T-cell (primary cell): ENCODE measurements around the gene AMFR. TPM values are rescaled to one million over a fixed set of nuclear protein-coding genes. Genes with fewer than 3 reads are reported as not detected.

Experiments used
- ATAC-seq, 4 experiments: fragments of 200-7000 bp in 3 of 4; fragments of 150-1000 bp in 1 of 4; cut with Tn5 transposase; replicated peaks in 1 of 4; 1 replicate in 3 of 4; 2 replicates in 1 of 4; pipeline ENCODE4 v1.10.0; 2021; ENCODE audit warnings: moderate library complexity in 3 of 4, mild to moderate bottlenecking in 2 of 4, moderate number of reproducible peaks in 1 of 4
- CTCF ChIA-PET, 2 donors: fragments of 300-600 bp; sonication (Branson Sonifier 250); formaldehyde crosslinking; loops; one replicate each; lab custom pipeline; 2022; ENCODE audit warnings: antibody characterized with exemption in 2 of 2; lab: Charles Lee
- POLR2A ChIA-PET, 2 donors: fragments of 300-600 bp; sonication (Branson Sonifier 250); formaldehyde crosslinking; loops; one replicate each; lab custom pipeline; 2022; ENCODE audit warnings: antibody characterized with exemption in 2 of 2; lab: Charles Lee
- DNase-seq, 35 experiments: peaks; one replicate each; pipeline versions ENCODE4 v3.0.0 to v3.0.0-alpha.2; 2013 to 2023
- H3K27ac ChIP-seq: one replicate; pipeline ENCODE4 v1.5.1; 2013; ENCODE audit warnings: low read length
- H3K27me3 ChIP-seq, 2 experiments: replicated peaks in 1 of 2; 1 replicate in 1 of 2; 2 replicates in 1 of 2; pipeline versions ENCODE4 v1.6.1 to v1.7.0; 2013; ENCODE audit warnings: low read length in 1 of 2, mixed read lengths in 1 of 2; ENCODE audit not compliant: control insufficient read depth in 2 of 2, insufficient read depth in 2 of 2; ENCODE audit errors: extremely low read depth in 1 of 2
- H3K36me3 ChIP-seq, 2 donors: 1 replicate in 1 of 2; 2 replicates in 1 of 2; pipeline versions ENCODE4 v1.6.1 to v1.7.0; 2013; ENCODE audit warnings: low read length in 1 of 2; ENCODE audit not compliant: control insufficient read depth in 2 of 2, insufficient read depth in 1 of 2; ENCODE audit errors: extremely low read depth in 1 of 2
- H3K4me1 ChIP-seq, 2 experiments: 1 replicate in 1 of 2; 2 replicates in 1 of 2; pipeline versions ENCODE4 v1.6.1 to v1.7.0; 2013; ENCODE audit warnings: low read length in 2 of 2, mixed read lengths in 1 of 2; ENCODE audit not compliant: insufficient read depth in 2 of 2, control insufficient read depth in 1 of 2; ENCODE audit errors: extremely low read depth in 1 of 2
- H3K4me3 ChIP-seq, 2 donors: 1 replicate in 1 of 2; 2 replicates in 1 of 2; pipeline versions ENCODE4 v1.5.1 to v1.7.0; 2013; ENCODE audit warnings: mild to moderate bottlenecking in 2 of 2, low read length in 1 of 2, moderate library complexity in 1 of 2; ENCODE audit not compliant: control insufficient read depth in 1 of 2; ENCODE audit errors: extremely low read depth in 1 of 2
- H3K9me3 ChIP-seq: 2 replicates; pipeline ENCODE4 v1.7.0; 2013
- H3K27ac Mint-ChIP-seq, 2 donors: one replicate each; pipeline ENCODE4 v1.8.0; 2020 to 2021; ENCODE audit warnings: mild to moderate bottlenecking in 2 of 2, mixed read lengths in 2 of 2
- H3K27me3 Mint-ChIP-seq, 2 donors: one replicate each; pipeline ENCODE4 v1.8.0; 2021 to 2022; ENCODE audit warnings: mixed read lengths in 2 of 2
- H3K36me3 Mint-ChIP-seq: one replicate; pipeline ENCODE4 v1.8.0; 2021; ENCODE audit warnings: mixed read lengths
- H3K4me1 Mint-ChIP-seq, 3 donors: one replicate each; pipeline ENCODE4 v1.8.0; 2020 to 2022; ENCODE audit warnings: mixed read lengths in 3 of 3, mild to moderate bottlenecking in 1 of 3
- H3K4me3 Mint-ChIP-seq, 3 donors: one replicate each; pipeline ENCODE4 v1.8.0; 2020 to 2022; ENCODE audit warnings: mild to moderate bottlenecking in 3 of 3, mixed read lengths in 3 of 3, moderate library complexity in 3 of 3
- H3K9me3 Mint-ChIP-seq, 3 donors: one replicate each; pipeline ENCODE4 v1.8.0; 2020 to 2022; ENCODE audit warnings: mixed read lengths in 3 of 3
- WGBS: methylation state at CpG from one replicate; pipeline ENCODE4 v1.1.5; 2013; ENCODE audit warnings: missing lambda C conversion rate; ENCODE audit not compliant: insufficient coverage; 5-methylcytosine and 5-hydroxymethylcytosine counted together
- total RNA-seq, 35 experiments: library from RNA in 6 of 35; stranded (reverse) in 6 of 35; fragments of 120-200 nt in 1 of 35; gene quantifications; one replicate each; pipeline versions ENCODE4 v1.2.1 to v1.2.4 and lab custom pipeline; 2013 to 2026

AMFR gene
- total RNA-seq, 5 donors from 2014 or later (not counting 1 experiment from before 2014, with no cell fraction given): 60.4 to 71.9 (median 68.4) TPM

DNA sequence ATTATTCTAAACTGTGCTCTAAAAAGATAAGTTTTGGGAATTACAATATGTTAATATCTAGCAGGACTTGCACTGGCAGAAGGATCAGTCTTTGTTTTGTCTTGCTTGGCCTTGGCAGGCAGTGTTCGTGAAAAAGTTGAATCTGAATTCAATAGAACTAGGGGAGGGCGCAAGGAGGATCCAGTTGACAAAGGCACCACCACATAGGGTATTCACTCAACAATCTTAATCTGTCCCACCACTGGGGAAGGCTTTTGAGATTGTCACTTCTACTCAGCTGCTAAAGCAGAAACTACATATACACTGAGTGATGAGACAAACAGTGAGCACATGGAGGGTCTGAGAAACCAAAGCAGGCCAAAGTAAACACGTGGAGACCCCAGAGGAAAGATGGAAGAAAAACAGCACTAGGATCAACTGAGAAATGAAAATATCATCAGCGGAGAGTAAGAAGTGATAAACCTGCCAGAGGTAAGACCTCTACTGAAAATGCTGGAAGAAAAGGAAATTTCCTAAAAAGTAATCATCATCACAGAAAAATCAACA lies 2.4 kb downstream of the AMFR start:
- no peak overlapping the region for H3K27ac ChIP-seq
- peaks cover 2% of the 10 kb centered on the region for H3K36me3 Mint-ChIP-seq
- WGBS: no CpG with 5 or more reads among the region's 4 CpGs
- no peaks in the 10 kb centered on the region for H3K36me3 ChIP-seq
- H3K4me1 ChIP-seq: peaks cover 7 to 18% of the 10 kb centered on the region in 2 experiments
- H3K4me3 ChIP-seq: no peak overlapping the region
- H3K9me3 Mint-ChIP-seq: no peaks in the 10 kb centered on the region
- peaks cover 46 to 48% (median 48%) of the 10 kb centered on the region in 3 donors for H3K4me1 Mint-ChIP-seq
- peak overlapping the region; percentile 55 to 99 (median 59) for H3K4me3 Mint-ChIP-seq
- H3K9me3 ChIP-seq: no peaks in the 10 kb centered on the region
- no peaks in the 10 kb centered on the region for H3K27me3 Mint-ChIP-seq
- H3K27ac Mint-ChIP-seq: peak overlapping the region in 1 of 2 donors; percentile 4
- no peaks in the 10 kb centered on the region for H3K27me3 ChIP-seq
- ATAC-seq: no peak
- POLR2A ChIA-PET: interaction anchor here in 1 of 2 donors (0.8 kb wide), 1 partner anchor 15 kb away, joined by 4 read pairs; no protein-coding TSS in a partner anchor
- DNase-seq: no peak
- CTCF ChIA-PET: no interaction called here

DNA sequence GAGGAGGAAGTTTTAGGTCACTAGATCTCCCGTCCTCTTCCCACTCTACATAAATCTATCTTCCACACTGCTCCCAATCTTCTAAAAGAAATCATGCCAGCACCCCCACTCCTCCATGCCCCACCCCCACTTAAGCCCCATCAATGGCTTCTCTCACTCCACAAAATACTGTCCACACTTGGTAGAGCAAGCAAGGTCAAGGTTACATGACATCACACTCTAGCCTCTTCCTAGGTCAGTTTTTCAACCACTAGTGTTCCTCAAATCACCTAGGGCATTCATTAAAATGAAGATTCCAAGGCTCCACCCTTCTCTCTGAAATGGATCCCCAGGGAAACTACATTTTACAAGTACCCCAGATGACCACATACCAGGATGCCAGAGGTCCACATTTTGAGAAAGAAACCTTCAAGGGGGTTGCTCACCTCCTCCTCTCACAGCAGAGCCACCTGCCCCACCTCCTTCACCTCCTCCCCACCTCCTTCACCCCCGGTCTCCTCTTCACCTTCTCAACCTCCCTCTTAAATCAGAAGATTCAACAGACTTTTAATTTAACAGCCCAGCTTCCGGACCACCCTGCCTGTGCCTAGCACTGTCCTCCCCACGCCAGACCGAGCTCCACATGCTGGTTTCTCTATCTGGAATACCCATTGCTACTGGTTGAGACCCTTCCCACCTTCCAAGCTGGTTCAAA lies 3.2 kb downstream of the AMFR start:
- no peaks in the 10 kb centered on the region for H3K36me3 ChIP-seq
- Mint-ChIP-seq H3K4me3 (peak overlapping the region in 1 of 3 donors; percentile 8), H3K27me3 (no peaks in the 10 kb centered on the region), H3K9me3 (no peaks in the 10 kb centered on the region), H3K4me1 (peaks cover 46 to 50% (median 48%) of the 10 kb centered on the region in 3 donors), H3K36me3 (peaks cover 2% of the 10 kb centered on the region), H3K27ac (peak overlapping the region; percentile 12 to 61)
- ATAC-seq (no peak), DNase-seq (no peak)
- ChIA-PET POLR2A (no interaction called here), CTCF (no interaction called here)
- no peak overlapping the region for H3K4me3 ChIP-seq
- H3K9me3 ChIP-seq: no peaks in the 10 kb centered on the region
- H3K27me3 ChIP-seq: no peaks in the 10 kb centered on the region
- H3K27ac ChIP-seq: no peak overlapping the region
- WGBS: 91% methylated on average over 5 of the region's 5 CpGs
- peaks cover 7 to 18% of the 10 kb centered on the region in 2 experiments for H3K4me1 ChIP-seq

DNA sequence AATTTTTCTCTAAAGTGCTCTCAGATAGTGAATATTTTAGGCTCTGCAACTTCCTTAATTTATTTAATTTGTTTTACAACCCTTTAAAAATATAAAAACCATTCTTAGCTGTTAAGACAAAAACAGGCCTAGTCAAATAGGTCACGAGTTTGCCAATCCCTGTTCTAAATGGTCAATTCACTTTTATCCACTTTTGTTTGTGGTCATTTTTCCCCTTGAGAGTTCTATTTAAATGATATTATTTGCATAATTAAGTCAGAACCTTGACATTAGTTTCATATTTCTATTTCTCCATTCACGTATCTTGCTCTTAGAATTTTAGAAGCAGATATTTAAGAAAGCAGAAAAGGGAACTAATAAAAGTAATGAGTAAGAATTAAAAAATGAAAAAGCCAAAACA lies 4.0 kb downstream of the AMFR start:
- Histone ChIP-seq H3K4me1 (peaks cover 7 to 18% of the 10 kb centered on the region in 2 experiments), H3K27me3 (no peaks in the 10 kb centered on the region), H3K9me3 (no peaks in the 10 kb centered on the region), H3K27ac (no peak overlapping the region), H3K4me3 (no peak overlapping the region), H3K36me3 (no peaks in the 10 kb centered on the region)
- ATAC-seq: no peak
- no peak for DNase-seq
- Mint-ChIP-seq H3K4me1 (peaks cover 48 to 50% (median 49%) of the 10 kb centered on the region in 3 donors), H3K27me3 (no peaks in the 10 kb centered on the region), H3K4me3 (peak overlapping the region in 1 of 3 donors; percentile 8), H3K27ac (no peak overlapping the region), H3K36me3 (peaks cover 2% of the 10 kb centered on the region), H3K9me3 (no peaks in the 10 kb centered on the region)
- no CpG with 5 or more reads among the region's 2 CpGs for WGBS
- ChIA-PET POLR2A (no interaction called here), CTCF (no interaction called here)

DNA sequence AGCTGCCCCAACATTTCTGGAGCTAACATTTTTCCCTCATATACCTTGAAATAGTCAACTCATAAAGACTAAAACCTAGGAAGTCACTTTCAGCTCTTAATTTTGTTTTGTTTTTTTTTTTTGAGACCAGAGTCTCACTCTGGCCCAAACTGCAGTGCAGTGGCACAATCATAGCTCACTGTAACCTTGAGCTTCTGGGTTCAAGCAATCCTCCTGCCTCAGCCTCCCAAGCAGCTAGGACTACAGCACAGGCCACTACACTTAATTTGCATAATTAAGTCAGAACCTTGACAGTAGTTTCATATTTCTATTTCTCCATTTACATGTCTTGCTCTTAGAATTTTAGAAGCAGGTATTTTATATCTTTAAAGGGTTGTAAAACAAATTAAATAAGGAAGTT lies 4.7 kb downstream of the AMFR start:
- no peaks in the 10 kb centered on the region for H3K27me3 ChIP-seq
- POLR2A ChIA-PET: interaction anchor here (0.6 to 0.7 kb wide), 4 partner anchors 13 to 1486 kb away, joined by 3 to 4 read pairs (median 3); no protein-coding TSS in a partner anchor
- Mint-ChIP-seq H3K4me1 (peaks cover 49 to 50% (median 49%) of the 10 kb centered on the region in 3 donors), H3K9me3 (no peaks in the 10 kb centered on the region), H3K27me3 (no peaks in the 10 kb centered on the region), H3K4me3 (no peak overlapping the region), H3K27ac (no peak overlapping the region), H3K36me3 (peaks cover 5% of the 10 kb centered on the region)
- ATAC-seq (no peak), DNase-seq (no peak)
- no peaks in the 10 kb centered on the region for H3K36me3 ChIP-seq
- no peaks in the 10 kb centered on the region for H3K9me3 ChIP-seq
- peaks cover 7 to 15% of the 10 kb centered on the region in 2 experiments for H3K4me1 ChIP-seq
- CTCF ChIA-PET: interaction anchor here in 1 of 2 donors (0.7 kb wide), 1 partner anchor 1327 kb away, joined by 8 read pairs; no protein-coding TSS in a partner anchor
- no peak overlapping the region for H3K27ac ChIP-seq
- no peak overlapping the region for H3K4me3 ChIP-seq

DNA sequence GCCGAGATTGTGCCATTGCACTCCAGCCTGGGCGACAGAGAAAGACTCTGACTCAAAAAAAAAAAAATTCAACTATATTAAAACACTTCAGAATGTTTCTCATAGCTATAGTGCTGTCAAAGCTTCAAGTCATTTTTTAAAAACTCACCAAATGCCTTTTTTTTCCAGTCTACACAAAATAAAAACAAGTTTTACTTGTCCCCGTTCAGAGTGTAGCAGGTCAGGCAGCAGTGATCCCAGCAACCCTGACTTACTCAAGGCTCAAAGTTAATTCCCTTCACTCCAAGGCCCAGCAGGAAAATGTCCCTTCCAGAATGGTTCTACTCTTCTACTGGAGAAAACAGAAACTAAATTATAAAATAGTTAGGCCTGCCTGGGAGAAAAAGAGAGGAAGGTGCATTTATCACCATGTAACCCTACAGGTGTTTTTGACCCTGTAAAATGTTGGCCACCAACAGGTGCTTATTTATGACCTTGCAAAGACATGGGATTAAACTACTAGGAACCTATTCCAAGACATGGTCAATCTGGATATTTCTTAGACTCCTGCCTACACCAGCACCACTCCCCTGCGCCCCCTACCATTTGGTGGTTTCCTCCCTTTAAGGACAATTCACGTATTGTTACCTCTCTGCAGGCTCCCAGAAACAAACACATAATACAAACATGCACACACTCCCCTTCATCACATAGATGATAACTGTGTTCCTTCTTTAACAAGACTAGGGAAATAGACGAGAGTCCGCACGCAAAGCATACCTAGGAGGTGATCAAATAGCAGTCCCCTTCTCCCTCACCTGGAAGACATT lies 5.4 kb downstream of the AMFR start:
- POLR2A ChIA-PET: interaction anchor here (0.6 to 0.7 kb wide), 3 partner anchors 14 to 1485 kb away, joined by 3 to 4 read pairs (median 3); no protein-coding TSS in a partner anchor
- no peak overlapping the region for H3K4me3 Mint-ChIP-seq
- Histone ChIP-seq H3K4me3 (no peak overlapping the region), H3K4me1 (peaks cover 7 to 15% of the 10 kb centered on the region in 2 experiments), H3K36me3 (no peaks in the 10 kb centered on the region), H3K27me3 (no peaks in the 10 kb centered on the region), H3K27ac (no peak overlapping the region), H3K9me3 (no peaks in the 10 kb centered on the region)
- H3K9me3 Mint-ChIP-seq: no peaks in the 10 kb centered on the region
- H3K27ac Mint-ChIP-seq: no peak overlapping the region
- ATAC-seq (no peak), DNase-seq (no peak)
- H3K4me1 Mint-ChIP-seq: peaks cover 54 to 55% (median 55%) of the 10 kb centered on the region in 3 donors
- 98% methylated on average over 4 of the region's 8 CpGs for WGBS
- peaks cover 5% of the 10 kb centered on the region for H3K36me3 Mint-ChIP-seq
- no peaks in the 10 kb centered on the region for H3K27me3 Mint-ChIP-seq
- CTCF ChIA-PET: interaction anchor here (0.7 to 1.0 kb wide), 2 partner anchors 20 to 1328 kb away, joined by 4 to 8 read pairs; no protein-coding TSS in a partner anchor

DNA sequence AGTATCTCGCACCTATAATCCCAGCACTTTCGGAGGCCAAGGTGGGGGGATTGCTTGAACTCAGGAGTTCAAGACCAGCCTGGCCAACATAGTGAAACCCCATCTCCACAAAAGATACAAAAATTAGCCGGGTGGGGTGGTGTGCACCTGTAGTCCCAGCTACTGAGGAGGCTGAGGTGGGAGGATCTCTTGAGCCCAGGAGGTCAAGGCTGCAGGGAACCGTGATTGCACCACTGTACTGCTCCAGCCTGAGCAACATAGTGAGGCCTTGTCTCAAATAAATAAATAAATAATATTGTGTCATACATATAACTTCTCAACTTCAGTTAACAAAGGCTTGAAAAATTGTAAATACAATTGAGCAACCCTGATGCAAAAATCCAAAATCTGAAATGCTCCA lies 8.2 kb downstream of the AMFR start:
- CTCF ChIA-PET: interaction anchor here in 1 of 2 donors (0.6 kb wide), 1 partner anchor 206 kb away, joined by 3 read pairs; no protein-coding TSS in a partner anchor

More for the DNA sequence above, 8.2 kb downstream of the AMFR start:
- WGBS: no CpG with 5 or more reads among the region's 4 CpGs
- no peak for DNase-seq
- Histone ChIP-seq H3K4me1 (peaks cover 0 to 2% of the 10 kb centered on the region in 2 experiments), H3K27me3 (no peaks in the 10 kb centered on the region), H3K36me3 (peaks cover 0 to 3% of the 10 kb centered on the region in 2 donors), H3K27ac (no peak overlapping the region), H3K4me3 (no peak overlapping the region), H3K9me3 (no peaks in the 10 kb centered on the region)
- Mint-ChIP-seq H3K27me3 (no peaks in the 10 kb centered on the region), H3K4me3 (no peak overlapping the region), H3K27ac (no peak overlapping the region), H3K36me3 (peaks cover 18% of the 10 kb centered on the region), H3K4me1 (peaks cover 39 to 41% (median 40%) of the 10 kb centered on the region in 3 donors), H3K9me3 (no peaks in the 10 kb centered on the region)
- ATAC-seq: no peak
- POLR2A ChIA-PET: no interaction called here
